ENCODE data around the gene CDK14.

The CDK14 gene

DNA sequence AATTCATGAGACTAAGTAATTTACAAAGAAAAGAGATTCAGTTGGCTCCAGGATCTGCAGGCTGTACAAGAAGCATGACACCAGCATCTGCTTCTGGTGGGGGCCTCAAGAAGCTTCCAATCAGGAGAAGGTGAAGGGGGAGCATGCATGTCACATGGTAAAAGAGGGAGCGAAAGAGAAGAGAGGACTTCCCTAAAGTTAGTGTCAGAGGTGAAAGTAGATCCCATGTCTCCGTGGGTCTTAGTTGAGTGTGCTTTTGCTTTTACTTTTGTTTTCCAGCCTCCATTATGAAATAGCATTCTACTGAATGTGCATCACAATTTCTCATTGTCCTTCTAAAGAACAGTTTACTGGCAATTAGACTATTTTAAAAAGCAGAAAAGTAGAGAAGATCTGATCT is 454.6 kb downstream of the CDK14 start:
- DNase-seq (ENCODE audit: low read depth in 2 of 2) = no peak

DNA sequence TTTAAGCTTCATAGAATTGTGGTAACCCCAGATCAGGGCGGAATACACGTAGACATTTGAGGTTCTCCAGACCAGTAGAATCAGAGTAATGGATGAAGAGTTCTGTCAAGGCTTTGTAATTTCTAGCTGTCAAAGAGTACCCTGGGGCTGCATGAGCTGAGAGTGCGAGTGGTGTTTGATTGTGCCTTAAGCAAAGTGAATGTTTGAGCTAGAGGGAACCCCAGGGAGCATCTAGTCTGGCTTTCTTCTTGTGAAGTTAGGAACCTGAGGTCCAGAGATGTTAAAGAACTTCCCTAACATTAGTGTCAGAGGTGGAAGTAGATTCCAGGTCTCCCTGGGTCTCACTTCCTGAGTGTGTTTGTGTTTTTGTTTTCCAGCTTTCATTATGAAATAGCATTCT is 455.8 kb downstream of the CDK14 start:
- no peak for DNase-seq (ENCODE audit: low read depth in 2 of 2)

DNA sequence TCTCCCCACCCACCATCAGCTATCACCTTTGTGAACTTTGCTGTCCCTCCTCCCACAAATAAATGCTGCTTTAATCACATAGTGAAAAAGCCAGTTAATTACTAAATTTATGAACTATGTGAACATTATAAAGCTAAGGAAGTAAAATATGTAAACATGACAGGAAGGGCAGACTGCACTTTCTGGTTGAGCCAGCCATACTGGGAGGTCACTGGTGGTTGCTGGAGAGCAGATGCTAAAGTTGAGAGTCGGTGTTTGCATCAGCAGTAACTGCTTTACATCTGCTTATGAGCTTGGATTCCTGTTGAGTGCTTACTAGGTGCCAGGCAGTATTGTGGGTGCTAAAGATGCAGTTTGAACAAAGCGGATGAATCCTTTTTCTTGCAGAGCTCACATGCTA is 458.3 kb downstream of the CDK14 start:
- no peak for DNase-seq (ENCODE audit: low read depth in 2 of 2)

DNA sequence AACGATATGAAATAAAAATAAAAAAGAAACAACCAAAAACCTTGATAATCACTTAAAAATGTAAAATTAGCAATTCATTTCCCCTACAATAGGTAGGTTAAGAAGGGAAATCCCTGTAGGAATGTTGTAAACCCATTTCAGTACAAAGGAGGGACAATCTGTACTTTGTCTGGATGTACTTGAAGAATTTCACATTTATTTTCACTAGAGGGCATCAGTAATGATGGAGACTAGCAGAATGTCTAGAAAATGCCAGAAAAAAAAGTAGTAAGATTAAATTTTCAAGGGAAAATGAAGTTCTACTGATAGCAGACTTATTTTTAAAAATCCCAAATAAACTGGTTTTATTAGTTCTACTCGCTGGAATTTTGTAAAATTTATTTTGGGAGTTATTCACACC is 459.1 kb downstream of the CDK14 start:
- DNase-seq (ENCODE audit: low read depth in 2 of 2) = no peak

DNA sequence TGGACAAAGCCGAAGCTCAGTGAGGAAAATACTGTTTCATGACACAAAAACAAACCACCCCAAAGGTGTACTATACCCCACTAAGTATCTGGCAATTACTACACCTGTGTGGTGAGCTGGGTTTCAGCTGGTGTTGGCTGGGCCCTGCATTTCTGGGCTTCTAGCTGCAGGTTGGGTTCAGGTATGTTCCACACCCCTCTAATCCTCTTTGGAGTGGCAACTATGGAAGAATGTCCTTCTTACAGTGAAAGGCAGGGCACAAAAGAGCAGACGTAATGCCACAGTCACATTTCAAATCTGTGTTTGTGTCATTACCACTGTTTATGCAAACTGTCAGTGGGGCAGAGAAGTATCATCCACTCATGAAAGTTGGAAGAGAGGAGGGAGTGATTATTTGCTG is 466.6 kb downstream of the CDK14 start:
- DNase-seq (ENCODE audit: low read depth in 2 of 2) = no peak

DNA sequence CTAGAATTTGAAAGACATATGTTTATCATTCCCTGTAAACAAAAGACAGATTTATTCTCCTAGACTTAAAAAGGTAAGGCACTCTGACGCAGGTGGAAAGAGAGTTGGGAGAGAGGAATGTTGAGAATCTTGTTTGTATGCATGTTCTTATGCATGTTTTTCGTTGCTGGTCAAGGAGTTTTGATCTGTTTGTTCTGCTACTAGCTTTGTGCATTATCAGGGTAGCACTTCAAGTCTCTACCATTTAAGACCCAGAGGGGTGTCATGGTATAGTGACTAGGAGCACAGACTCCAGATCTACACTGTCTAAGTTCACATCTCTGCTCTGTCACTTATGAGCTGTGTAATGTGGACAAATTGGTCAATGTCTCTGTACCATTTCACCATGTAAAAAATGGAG is 467.9 kb downstream of the CDK14 start:
- no peak for DNase-seq (ENCODE audit: low read depth in 2 of 2)

DNA sequence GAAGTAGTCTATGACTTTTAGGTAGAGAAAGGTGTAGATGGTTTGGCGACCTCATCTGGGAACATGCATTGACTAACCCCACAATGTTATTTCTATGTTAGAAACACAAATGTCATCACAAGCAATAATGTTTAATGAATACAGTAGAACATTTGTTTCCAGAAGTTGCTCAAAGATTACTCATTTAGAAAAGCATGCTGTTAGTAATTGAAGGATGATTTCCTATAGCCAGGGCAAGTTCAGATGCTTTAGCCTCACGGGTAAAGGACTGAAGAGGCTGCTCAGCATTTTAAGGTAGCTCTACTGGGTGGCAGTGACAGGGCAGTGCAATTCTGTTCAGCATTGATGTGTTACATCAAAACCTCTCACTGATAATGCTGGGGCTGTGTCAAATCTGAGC is 468.8 kb downstream of the CDK14 start:
- DNase-seq (ENCODE audit: low read depth in 2 of 2) = no peak

DNA sequence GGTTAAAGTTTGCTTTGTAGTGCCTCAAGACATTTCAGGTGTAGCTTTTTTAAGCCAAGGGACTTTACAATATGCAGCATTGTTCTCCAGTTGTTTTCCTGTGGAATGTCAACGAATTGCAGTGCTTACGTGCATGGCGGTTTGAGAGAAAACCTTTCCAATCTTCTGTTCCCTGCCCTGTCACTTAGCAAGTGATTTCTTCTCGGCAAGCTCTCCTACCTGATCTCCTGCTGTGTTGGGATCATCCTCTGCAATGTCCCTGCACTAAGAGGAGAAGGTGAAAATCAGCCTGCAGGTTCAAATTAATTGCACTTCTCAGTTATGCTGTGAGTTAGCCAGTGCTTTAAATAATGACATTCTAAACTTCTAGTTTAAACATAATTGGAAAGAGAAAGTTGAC is 470.5 kb downstream of the CDK14 start:
- no peak for DNase-seq (ENCODE audit: low read depth in 2 of 2)

DNA sequence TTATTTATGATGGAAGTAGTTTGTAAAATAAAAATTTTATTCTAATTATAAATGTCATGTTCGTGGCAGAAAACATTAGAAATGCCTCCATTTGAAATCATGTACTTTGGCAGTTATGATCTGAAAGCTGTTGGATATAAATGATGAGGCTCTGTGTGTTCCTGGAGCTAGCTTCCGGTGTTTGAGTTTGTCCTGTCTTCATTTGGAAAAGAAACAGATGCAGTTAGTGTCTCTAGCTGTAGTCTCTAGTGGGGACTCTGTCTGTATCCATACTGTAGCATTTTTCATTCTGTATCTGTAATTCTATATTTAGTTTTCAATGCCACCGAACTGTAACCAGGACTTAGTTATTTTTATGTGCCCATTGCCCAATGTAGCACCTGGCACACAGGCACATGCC is 471.1 kb downstream of the CDK14 start:
- DNase-seq (ENCODE audit: low read depth in 2 of 2) = no peak

DNA sequence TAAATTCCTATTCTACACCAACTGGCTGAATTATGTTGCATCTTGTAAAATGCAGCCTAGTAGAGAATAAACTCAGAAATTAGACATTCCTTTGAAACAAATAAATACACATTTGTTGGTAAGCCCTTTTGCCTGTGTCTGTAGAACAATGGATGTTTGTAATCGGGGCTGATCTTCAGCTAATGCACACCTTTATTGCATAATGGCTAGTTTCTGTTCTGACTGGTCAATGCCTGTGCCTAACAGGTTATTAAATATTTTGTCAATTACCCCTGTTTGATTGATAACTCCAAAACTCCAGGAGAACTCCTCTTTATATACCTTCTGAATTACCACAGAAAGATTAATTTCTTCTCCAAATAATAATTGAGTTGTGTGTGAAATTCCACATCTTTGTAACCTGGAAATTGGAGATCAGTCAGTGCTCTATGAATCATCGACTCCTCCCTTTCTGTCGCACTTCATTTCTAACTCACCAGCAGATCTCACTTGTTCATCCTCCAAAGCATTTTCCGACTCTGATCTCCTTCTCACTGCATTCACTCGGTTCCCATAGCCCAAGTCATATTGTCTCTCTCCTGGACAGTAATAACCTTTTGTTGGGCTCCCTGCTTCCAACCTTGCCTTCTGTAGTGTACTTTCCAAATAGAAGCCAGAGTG is 472.1 kb downstream of the CDK14 start:
- no peak for DNase-seq (ENCODE audit: low read depth in 2 of 2)

DNA sequence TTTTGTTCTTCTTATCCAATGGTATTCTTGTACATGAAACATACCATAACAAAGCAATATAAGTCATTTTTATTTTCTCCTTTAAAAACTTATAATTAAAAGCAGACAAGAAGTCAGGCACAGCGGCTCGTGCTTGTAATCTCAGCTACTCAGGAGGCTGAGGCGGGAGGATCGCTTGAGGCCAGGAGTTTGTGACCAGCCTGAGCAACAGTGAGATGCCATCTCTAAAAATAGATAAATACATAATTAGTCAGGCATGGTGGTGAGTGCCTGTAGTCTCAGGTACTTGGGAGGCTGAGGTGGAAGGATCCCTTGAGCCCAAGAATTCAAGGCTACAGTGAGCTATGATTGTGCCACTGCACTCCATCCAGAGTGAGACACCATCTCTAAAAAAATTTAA is 473.0 kb downstream of the CDK14 start:
- no peak for DNase-seq (ENCODE audit: low read depth in 2 of 2)

DNA sequence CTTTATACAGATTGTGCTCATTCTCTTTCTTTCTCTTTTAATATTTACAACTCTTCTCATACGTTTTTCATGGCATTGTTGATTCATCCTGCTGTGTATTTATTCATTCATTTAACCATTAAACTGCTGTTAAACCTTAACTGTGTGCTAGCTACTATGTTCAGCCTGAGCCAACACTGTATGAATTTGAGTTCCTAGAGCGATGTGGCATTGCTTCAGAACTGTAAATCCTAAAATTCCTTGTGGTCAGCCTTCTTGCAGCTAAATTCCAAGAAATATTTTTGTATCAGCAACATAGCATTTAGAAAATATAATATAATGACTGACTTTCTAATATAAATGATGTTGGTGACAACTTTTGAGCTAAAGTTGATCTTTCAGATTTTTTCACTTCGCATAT is 483.4 kb downstream of the CDK14 start:
- DNase-seq (ENCODE audit: low read depth in 2 of 2) = no peak

DNA sequence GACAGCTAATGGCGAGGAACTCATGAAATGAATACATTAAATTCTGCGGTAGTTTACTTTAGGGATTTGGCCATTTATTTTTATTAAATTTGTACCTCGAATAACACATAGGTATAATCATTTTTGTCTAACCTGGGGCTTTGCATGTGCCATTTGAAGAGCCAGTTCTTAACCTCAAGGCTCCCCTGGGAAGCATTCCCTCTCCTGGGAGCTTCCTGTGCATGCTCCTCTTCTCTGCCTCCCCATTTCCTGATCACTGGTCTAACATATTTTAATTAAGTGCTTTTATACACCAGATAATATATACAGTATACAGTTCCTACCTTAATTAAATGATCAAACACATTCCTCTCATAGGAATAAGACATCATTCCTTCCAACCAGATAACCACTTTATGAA is 484.2 kb downstream of the CDK14 start:
- DNase-seq (ENCODE audit: low read depth in 2 of 2) = no peak

DNA sequence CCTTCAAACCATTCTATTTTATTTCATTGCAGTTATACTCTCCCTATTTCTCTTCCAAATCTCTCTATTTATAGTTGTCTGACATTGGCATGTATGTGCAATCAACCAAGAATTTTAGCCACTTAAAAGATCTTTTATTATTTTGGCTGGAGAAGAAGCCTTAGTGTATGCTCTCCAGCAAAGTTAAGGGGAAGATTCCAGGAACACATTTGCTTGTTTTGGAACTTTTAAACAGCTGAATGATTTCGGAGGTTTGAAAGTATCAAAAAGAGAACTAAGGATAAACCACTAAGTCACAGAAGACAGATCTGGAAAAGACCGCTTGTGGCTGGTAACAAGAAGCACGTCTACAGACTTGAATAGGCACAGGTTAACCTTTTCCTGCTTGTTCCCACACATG is 485.9 kb downstream of the CDK14 start:
- DNase-seq (ENCODE audit: low read depth in 2 of 2) = no peak

DNA sequence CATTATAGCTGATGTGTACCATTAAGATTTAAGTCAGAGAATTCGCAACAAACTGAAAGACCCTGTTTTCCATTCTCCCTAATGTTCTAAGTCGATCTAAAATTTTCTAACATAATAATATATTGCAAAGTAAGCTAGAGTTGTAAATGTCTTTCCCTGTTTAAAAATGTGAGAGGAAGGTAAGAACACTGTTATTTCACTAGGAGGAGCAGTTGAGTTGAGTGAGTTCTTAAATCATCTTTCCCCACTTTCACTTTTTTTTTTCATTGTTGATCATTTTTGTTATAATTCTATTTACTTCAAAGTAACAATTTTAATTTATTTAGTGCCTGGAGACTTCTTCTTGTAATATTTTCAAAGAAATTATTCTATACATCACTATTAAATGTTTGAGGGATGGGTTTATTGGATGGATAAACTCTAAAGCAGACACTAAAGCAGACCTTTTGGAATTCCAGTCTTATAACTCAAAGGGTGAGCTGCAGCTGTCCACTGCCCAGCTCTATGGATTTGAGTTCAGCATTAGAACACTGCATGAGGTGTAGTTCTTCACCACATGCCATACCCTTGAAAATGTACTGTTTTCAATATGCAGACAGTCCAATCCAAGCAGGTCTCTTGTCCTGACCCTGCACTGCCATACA is 486.9 kb downstream of the CDK14 start:
- DNase-seq (ENCODE audit: low read depth in 2 of 2) = no peak

DNA sequence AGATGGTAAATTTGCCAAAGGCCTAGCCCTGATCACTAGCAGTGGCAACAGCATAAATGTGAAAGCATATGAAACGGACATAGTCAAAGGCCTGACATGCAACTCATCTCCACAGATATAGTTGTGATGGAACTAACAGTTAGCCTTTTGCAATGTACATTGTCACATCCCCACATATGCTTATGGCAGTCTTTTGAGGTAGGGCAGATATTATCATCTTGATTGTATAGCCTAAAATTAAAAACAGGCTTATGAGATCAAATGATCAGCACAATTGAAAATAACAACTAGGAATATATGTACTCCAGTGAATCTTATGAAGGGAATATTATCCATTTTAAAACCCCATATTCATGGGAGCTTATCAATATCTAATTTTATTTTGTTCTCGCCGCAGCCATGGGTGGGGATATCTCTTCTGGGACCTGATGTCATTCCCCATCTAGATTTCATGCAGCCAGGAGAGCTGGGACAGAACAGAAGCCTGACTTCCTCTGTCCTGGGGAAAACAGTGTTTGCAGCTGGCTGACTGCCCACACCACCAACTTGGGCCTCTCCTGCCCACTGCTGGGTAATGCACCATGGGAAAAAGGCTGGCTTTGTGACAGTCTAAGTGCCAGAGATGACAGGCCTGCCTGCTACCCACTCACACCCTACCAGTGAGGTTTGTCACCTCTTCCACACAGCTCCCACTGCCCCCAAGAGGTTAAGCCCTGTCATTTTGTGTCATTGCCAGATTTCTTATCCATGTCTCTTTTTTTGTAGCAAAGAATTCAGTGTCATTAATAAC is 487.9 kb downstream of the CDK14 start:
- no peak for DNase-seq (ENCODE audit: low read depth in 2 of 2)

DNA sequence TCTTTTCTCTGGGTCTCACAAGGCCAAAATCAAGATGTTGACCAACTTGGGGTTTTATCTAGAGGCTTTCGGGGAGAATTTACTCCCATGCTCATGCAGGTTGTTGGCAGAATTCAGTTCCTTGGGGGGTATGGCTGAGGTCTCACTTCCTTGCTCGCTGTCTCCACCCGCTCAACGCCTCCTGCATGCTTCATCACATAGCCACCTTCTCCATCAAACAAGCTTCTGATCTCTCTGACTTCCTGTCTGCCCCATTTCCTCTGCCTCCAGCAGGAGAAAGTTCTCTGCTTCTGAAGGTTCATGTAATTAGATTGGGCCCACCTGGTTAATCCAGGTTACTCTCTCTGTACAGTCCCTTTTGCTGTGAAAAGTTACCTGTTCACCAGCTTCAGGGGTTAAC is 489.1 kb downstream of the CDK14 start:
- no peak for DNase-seq (ENCODE audit: low read depth in 2 of 2)

DNA sequence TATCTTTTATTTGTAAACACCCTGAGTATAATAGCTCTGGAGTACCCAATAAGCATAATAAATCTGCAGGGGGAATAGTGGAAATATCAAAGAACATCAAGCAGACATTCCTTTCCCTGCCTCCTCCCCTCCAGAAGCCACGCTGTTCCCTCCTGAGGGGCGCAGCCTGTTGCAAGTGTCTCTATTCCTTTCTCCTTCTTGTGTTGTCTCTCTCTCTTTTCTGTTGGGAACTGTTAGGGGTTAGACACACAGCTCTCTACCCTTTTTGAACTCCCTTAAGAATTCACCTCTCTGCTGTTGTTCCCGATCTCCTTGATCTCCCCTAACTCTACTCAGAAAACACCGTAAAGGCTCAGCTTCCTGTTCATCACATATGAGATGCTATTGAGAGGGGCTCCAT is 490.1 kb downstream of the CDK14 start:
- DNase-seq (ENCODE audit: low read depth in 2 of 2) = no peak

DNA sequence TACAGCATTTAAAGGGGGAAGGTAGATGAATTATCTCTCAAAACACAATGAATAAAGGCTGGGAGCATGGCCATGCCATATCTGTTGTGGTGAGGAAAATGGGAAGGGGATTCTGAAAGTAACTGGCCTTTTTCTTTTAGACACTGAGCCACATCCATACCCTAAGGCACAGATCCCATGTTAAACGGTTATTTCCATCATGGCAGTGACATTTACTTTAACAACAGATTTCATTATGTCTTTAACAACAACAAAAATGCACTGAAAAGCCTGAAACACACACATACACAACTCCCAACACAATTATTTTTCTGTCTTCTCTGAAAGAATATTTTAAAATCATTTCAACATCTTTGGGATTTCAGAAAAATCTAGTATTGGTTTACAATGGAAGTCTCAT is 492.0 kb downstream of the CDK14 start:
- DNase-seq (ENCODE audit: low read depth in 2 of 2) = no peak

DNA sequence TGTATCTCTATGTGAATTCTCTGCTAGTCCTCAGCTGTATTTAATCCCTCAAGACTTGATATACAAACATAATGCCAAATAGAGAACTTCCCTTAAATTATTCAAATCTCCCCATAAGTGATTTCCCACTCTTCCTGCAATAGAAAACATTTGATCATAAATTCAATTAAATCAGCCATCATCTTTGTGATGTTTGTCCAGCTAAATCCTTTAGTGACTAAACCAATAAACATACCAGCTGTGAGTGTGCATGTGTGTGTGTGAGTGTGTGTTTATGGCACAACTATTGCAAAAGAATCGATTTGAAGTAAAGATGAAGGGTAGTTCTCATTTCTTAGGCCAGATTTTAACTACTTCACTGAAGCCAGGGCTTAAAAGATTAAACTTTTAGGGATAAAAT is 492.6 kb downstream of the CDK14 start:
- DNase-seq (ENCODE audit: low read depth in 2 of 2) = no peak

DNA sequence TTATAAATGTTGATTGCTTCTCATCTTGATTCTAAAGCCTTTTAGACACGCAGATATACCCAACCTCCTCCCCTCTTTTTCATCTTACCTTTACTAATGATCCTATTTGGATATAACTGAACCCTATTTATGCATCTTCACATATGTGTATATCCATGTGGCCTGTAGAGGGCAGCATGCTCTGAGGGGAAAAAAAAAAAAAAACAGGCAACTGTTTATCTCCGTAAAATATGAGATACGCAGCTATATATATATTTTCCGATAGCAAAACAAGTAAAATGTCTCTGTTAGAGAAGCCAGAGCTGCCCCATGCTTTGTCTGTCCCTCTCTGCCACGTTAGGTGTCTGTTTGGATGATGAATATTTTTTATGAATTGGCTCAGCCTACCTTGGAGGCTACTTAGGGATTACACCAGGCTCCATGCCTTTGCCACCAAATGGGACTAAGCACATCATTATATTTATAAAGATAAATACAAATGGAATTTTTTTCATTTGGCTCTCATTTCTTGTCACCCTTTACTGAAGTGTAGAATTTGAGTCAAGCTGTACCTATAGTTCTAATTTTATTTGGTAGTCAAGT is 493.4 kb downstream of the CDK14 start:
- no peak for DNase-seq (ENCODE audit: low read depth in 2 of 2)

DNA sequence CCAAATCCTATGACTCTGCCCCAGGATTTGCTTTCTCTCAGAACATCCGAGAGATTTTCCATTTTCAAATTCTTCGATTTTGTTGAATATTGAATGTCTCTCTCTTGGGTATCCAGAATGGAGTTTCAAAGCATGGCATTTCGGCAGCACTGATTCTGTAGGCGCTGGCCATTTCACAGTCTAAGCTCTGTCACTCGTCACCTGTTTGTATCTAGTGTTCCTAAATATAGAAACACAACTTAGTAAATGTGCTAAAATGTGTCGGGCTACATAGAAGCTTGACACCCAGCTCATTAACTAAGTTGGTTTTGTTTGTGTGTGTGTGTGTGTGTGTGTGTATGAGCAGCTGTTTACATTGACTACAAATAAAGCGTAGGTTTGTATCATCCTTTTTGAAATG is 494.6 kb downstream of the CDK14 start:
- no peak for DNase-seq (ENCODE audit: low read depth in 2 of 2)

DNA sequence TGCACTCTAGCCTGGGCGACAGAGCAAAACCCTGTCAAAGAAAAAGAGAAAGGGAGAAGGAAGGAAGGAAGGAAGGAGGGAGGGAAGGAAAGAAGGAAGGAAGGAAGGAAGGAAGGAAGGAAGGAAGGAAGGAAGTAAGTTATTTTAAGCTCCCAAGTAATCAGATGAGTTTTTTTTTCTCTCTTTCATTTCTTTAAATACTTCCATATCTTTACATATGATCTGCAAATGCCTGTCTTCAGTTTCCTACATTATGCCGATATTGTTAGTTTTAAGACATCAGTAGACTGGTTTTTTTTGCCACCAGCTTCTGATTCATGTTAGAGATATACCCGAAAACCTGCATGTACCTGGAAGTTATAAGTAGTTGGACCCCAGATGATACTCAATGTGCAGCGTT is 495.5 kb downstream of the CDK14 start:
- DNase-seq (ENCODE audit: low read depth in 2 of 2) = no peak

Data from stimulated activated CD8-positive, alpha-beta memory T cell treated with anti-CD3 and anti-CD28 coated beads, Interleukin-2, amount 100 ng/mL, for 48 hours (primary cell).